ENCODE results near the gene CENPX.

- no peak for TF ChIP-seq REST (IDR thresholded peaks at IDR 0.05; ENCODE audit: insufficient read depth in 1 of 2, low read depth in 2 of 2, low read length in 1 of 2)
- TF ChIP-seq, protein P1, sequence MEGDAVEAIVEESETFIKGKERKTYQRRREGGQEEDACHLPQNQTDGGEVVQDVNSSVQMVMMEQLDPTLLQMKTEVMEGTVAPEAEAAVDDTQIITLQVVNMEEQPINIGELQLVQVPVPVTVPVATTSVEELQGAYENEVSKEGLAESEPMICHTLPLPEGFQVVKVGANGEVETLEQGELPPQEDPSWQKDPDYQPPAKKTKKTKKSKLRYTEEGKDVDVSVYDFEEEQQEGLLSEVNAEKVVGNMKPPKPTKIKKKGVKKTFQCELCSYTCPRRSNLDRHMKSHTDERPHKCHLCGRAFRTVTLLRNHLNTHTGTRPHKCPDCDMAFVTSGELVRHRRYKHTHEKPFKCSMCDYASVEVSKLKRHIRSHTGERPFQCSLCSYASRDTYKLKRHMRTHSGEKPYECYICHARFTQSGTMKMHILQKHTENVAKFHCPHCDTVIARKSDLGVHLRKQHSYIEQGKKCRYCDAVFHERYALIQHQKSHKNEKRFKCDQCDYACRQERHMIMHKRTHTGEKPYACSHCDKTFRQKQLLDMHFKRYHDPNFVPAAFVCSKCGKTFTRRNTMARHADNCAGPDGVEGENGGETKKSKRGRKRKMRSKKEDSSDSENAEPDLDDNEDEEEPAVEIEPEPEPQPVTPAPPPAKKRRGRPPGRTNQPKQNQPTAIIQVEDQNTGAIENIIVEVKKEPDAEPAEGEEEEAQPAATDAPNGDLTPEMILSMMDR (IDR thresholded peaks at IDR 0.05): no peak
Measured at GRCh38 chr17:82024859-82025258, 2.2 kb upstream of the CENPX start.
